ENCODE data around the gene PSMD12.
"Not testable (repeated sequence)": the region's sequence is repeated elsewhere in the genome, so short reads cannot be mapped to it uniquely, and the experiment has no call there.

PSMD12 gene

GRCh38 chr17:67315865-67316264 is 50.5 kb downstream of the PSMD12 start:
- in situ Hi-C loops (cut with MboI; ENCODE audit: low sequenced_read_pairs) = no loop called here

- in situ Hi-C loops (cut with MboI; ENCODE audit: low sequenced_read_pairs) = no loop called here
These were observed 54.1 kb downstream of the PSMD12 start for GRCh38 chr17:67312265-67312664.

- in situ Hi-C loops (cut with MboI; ENCODE audit: low sequenced_read_pairs) = no loop called here
These were observed 54.8 kb downstream of the PSMD12 start for GRCh38 chr17:67311575-67311974.

- in situ Hi-C loops (cut with MboI; ENCODE audit: low sequenced_read_pairs) = no loop called here
These were observed 56.0 kb downstream of the PSMD12 start for GRCh38 chr17:67310406-67310805.

GRCh38 chr17:67305446-67306235 is 60.7 kb downstream of the PSMD12 start:
- in situ Hi-C loops (cut with MboI; ENCODE audit: low sequenced_read_pairs) = not testable (repeated sequence)

- in situ Hi-C loops (cut with MboI; ENCODE audit: low sequenced_read_pairs) = no loop called here
These were observed 68.9 kb downstream of the PSMD12 start for GRCh38 chr17:67297454-67297960.

GRCh38 chr17:67294451-67295199 is 71.8 kb downstream of the PSMD12 start:
- in situ Hi-C loops (cut with MboI; ENCODE audit: low sequenced_read_pairs) = no loop called here

- in situ Hi-C loops (cut with MboI; ENCODE audit: low sequenced_read_pairs) = no loop called here
These were observed 72.8 kb downstream of the PSMD12 start for GRCh38 chr17:67293251-67294203.

- in situ Hi-C loops (cut with MboI; ENCODE audit: low sequenced_read_pairs) = no loop called here
These were observed 75.6 kb downstream of the PSMD12 start for GRCh38 chr17:67290711-67291291.

GRCh38 chr17:67290244-67290643 is 76.1 kb downstream of the PSMD12 start:
- in situ Hi-C loops (cut with MboI; ENCODE audit: low sequenced_read_pairs) = no loop called here

- in situ Hi-C loops (cut with MboI; ENCODE audit: low sequenced_read_pairs) = no loop called here
These were observed 77.0 kb downstream of the PSMD12 start for GRCh38 chr17:67289181-67289876.
